GM10266 (cell line): ENCODE data around the gene ACER1.

ENCODE experiments used
- DNase-seq: peaks from one replicate; pipeline ENCODE4 v3.0.0; 2012; ENCODE audit errors: extremely low spot score
- TF ChIP-seq, protein P1 (sequence below): IDR thresholded peaks from 2 replicates; pipeline ENCODE4 v1.5.1; 2012; ENCODE audit warnings: mild to moderate bottlenecking, low read depth; ENCODE audit not compliant: control insufficient read depth, insufficient read depth; ENCODE audit errors: missing control alignments

ACER1 gene

GRCh38 chr19:6258812-6259311, 74.5 kb downstream of the ACER1 start:
- no peak for DNase-seq
- TF ChIP-seq, protein P1, sequence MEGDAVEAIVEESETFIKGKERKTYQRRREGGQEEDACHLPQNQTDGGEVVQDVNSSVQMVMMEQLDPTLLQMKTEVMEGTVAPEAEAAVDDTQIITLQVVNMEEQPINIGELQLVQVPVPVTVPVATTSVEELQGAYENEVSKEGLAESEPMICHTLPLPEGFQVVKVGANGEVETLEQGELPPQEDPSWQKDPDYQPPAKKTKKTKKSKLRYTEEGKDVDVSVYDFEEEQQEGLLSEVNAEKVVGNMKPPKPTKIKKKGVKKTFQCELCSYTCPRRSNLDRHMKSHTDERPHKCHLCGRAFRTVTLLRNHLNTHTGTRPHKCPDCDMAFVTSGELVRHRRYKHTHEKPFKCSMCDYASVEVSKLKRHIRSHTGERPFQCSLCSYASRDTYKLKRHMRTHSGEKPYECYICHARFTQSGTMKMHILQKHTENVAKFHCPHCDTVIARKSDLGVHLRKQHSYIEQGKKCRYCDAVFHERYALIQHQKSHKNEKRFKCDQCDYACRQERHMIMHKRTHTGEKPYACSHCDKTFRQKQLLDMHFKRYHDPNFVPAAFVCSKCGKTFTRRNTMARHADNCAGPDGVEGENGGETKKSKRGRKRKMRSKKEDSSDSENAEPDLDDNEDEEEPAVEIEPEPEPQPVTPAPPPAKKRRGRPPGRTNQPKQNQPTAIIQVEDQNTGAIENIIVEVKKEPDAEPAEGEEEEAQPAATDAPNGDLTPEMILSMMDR, result no peak
